GM18868 (cell line): Measurements from ENCODE around the gene PRICKLE2.

Source experiments
- ATAC-seq: cut with Tn5 transposase; IDR thresholded peaks from one replicate; pipeline ENCODE4 v1.9.1; 2021; ENCODE audit warnings: mild to moderate bottlenecking, moderate library complexity; ENCODE audit not compliant: unreplicated experiment

The PRICKLE2 gene

DNA sequence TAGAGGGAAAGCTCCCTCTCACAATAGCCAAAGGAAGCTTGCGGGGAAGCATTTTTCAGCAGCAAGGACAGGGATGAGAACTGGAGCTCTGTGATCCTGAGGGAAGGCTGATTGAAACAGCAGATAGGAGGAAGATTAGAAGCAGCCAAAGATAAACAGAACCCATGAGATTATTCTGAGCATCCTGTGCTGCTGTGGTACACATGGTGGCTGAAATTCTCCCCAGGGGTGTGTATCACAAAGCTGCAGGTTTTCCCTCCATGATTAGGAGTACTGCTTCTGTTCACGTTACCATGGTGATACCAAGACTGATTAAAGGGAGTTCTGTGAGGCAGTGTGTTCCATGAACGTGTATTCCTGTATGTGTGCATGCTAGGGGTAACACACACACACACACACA lies 171.7 kb downstream of the PRICKLE2 start:
- ATAC-seq, result no peak

DNA sequence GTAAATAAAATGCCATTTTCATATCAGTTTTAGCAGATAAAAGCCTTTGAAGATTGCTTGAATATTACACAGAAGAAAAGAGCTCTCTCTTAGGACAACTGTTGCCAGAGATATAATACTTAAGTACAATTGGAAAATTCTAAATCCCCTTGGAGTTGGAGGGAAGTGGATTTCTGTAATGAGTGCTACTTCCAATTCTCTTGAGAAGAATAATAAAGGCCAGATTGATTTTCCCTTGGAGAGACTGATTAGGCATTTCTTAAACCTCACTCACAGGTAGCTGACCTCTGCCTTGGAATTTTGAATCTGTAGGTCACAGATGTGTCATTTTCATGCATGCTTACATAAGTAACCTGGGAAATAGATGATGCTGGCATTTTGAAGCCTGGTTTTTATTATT lies 172.1 kb downstream of the PRICKLE2 start:
- ATAC-seq, result no peak

DNA sequence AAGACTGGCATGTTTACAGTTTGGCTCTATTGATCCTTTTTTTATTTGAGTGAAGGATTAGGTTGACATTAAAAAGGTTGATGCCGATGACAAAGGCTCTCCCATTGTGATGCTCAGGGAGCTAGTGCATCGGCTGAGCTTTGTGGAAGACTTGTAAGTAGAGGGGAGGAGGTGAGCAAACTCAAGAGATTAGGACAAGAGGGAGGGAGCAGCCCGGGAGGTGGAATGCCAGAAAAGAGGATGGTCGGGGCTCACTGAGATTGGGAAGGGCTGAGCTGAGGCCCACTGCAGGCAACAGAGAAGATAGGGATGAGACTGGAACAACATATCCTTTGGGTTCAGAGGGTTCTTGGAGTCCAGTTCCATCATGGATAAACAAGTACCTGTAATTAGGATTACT lies 175.4 kb downstream of the PRICKLE2 start:
- no peak for ATAC-seq

DNA sequence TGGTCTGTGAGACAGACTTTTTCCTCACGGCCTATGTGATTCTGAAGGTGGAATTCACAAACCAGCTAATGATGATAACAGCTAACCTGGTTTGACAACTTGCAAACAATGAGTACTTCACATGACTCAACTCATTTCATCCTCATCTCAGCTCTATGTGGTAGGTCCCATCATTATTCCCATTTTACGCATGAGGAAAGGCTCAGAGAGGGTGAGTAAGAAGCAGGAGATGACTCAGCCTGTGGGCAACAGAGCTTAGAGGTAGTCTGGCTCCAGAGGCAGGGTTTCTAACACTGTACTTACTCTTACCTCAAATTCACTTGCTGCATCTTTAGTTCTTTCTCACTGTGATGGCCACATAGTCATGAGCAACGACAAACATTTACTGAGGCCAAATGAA lies 176.1 kb downstream of the PRICKLE2 start:
- no peak for ATAC-seq

DNA sequence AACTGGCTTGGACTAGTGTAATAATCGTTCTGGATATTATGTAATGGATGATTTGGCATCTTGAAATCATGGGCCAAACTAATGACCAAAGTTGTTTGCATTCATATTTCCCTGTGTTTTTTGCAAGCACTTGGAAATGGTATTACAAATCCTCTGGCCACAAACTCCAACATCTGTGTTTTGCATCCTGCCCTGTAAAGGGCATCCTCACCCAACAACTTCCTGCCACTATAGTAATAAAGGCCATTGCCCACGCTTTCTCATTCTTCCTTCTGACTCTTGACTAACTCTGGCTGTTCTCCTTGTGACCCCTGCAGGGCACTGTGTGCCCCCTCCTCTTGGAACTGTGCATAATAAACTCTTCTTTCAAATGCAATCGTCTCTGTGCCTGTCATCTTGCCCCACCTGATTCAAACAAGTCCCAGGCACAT lies 176.6 kb downstream of the PRICKLE2 start:
- ATAC-seq, result no peak

DNA sequence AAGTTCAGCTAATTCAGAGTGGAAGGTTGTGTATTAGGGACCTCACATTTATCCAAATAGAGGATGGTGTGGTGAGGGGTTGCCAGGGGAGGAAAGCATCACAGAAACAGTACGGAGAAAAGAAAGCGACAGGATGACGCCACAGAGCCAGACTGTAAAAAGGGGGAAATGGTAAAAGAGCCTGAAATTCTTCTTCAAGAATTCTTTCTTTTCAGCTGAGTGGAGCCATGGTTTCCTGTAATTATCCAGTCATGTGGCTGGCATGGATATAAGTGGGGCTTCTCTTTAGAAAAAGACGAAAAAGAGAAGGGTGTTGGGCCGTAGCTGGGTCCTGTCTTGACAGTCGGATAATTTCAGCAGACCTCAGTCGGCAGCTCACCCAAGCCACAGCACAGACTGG lies 177.5 kb downstream of the PRICKLE2 start:
- no peak for ATAC-seq

DNA sequence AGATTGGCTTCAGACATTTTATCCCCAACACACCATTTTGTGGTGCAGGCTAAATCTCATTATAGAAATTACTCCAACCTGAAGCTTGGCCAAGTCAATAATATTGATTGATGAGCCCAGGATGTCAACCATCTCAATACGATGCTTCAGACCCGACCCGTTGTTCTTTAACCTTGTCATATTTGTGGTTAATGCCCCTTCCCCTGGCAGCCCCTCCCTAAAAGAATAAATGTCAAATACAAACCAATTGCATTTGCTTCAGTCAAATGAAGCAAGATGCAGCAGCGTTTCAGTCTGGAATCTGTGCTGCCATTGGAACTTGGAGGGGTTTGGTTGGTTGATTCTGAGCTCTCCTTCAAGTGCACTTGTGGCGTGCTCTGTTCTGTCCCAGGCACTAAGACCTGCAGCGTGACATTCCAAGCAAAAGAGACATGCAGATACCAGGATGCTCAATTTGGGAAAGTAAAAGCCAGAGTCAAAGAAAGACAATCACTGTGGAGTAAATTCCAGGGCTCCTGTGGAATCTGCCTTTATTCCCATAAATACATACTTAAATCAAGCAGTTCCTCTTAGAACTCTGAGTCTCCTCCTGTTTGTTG lies 178.2 kb downstream of the PRICKLE2 start:
- ATAC-seq, result no peak

DNA sequence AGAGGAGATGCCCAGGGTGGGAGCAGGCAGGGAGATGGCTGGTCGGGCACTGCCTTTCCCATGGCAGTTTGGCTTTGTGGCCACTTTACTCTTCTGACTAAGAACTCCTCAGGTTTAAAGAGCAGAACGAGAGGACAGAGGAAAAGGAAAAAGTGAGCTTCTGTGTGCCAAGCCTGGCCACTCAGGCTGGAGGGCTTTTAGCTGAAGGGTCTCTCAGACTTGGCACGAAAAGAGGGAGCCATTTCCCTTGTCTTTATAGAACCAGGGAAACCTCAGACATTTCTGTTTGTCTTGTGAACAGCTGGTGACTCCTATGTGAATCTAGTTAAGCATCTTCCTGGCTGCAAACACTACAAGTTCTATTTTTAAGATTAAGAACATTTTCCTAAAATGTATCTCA lies 178.7 kb downstream of the PRICKLE2 start:
- no peak for ATAC-seq

DNA sequence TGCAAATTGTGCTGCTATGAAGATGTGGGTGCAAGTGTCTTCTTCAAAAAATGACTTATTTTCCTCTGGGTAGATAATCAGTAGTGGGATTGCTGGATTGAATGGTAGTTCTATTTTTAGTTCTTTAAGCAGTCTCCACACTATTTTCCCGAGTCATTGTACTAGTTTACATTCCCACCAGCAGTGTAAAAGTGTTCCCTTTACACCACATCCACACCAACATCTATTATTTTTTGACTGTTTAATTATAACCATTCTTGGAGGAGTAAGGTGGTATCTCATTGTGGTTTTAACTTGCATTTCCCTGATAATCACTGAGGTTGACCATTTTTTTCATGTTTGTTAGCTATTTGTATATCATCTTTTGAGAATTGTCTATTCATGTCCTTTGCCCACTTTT lies 182.3 kb downstream of the PRICKLE2 start:
- no peak for ATAC-seq
